Measurements from ENCODE around the gene CACNA1B.

Gene CACNA1B

DNA sequence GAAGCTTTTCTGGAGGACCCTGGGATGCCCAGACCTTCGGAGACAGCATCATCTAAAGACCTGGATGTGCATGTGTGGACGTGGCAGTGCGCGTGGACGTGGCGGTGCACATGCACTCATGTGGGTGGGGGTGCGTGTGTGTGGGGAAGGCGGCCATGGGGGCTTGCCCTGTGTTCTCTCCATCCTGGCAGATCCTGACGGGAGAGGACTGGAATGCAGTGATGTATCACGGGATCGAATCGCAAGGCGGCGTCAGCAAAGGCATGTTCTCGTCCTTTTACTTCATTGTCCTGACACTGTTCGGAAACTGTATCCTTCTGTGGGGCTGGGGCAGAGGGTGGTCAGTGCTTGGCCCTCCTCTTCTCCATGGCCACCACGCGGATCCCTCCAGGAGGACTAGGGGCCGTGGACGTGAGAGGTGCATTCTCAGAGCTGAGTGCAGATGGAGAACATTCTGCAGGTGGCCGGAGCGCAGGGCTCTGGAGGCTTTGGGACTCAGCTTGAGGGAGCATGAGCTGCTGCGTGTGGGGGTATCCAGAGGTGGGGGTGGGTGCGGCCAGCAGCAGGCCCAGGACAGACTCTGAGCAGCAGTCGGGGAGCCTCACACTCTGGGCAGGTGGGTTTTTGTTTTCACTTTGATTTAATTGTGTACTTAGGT is 129.1 kb downstream of the CACNA1B start:
- Histone ChIP-seq H3K9ac (ENCODE audit: low read depth, low read length) (no peak overlapping the region), H3K4me2 (ENCODE audit: insufficient read depth, low read length) (no peak overlapping the region), H3K79me2 (ENCODE audit: insufficient read depth, low read length) (no peaks in the 10 kb centered on the region), H3K27me3 (ENCODE audit: insufficient read depth, low read length, poor library complexity) (no peaks in the 10 kb centered on the region), H3K9me3 (ENCODE audit: insufficient read depth, low read length, severe bottlenecking) (no peaks in the 10 kb centered on the region), H3K4me1 (ENCODE audit: insufficient read depth, low read length) (no peaks in the 10 kb centered on the region), H4K20me1 (ENCODE audit: insufficient read depth, low read length) (peaks cover 3% of the 10 kb centered on the region; the same call in 1 of the 2 replicates), H2AFZ (ENCODE audit: low read depth, low read length) (no peak overlapping the region), H3K36me3 (ENCODE audit: insufficient read depth, low read length) (no peaks in the 10 kb centered on the region), H3K4me3 (ENCODE audit: low read depth in 1 of 2, low read length in 2 of 2) (no peak overlapping the region), H3K27ac (ENCODE audit: low read length) (no peak overlapping the region)
- ATAC-seq (ENCODE audit: insufficient read depth, low read depth) (no peak), DNase-seq (no peak)
- TF ChIP-seq, protein P1, sequence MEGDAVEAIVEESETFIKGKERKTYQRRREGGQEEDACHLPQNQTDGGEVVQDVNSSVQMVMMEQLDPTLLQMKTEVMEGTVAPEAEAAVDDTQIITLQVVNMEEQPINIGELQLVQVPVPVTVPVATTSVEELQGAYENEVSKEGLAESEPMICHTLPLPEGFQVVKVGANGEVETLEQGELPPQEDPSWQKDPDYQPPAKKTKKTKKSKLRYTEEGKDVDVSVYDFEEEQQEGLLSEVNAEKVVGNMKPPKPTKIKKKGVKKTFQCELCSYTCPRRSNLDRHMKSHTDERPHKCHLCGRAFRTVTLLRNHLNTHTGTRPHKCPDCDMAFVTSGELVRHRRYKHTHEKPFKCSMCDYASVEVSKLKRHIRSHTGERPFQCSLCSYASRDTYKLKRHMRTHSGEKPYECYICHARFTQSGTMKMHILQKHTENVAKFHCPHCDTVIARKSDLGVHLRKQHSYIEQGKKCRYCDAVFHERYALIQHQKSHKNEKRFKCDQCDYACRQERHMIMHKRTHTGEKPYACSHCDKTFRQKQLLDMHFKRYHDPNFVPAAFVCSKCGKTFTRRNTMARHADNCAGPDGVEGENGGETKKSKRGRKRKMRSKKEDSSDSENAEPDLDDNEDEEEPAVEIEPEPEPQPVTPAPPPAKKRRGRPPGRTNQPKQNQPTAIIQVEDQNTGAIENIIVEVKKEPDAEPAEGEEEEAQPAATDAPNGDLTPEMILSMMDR (IDR thresholded peaks at IDR 0.05; ENCODE audit: borderline replicate concordance, extremely low read depth, low read length, poor library complexity, severe bottlenecking) = no peak
- no peak for TF ChIP-seq EZH2 (IDR thresholded peaks at IDR 0.05; ENCODE audit: borderline replicate concordance, low read depth, low read length, severe bottlenecking)

DNA sequence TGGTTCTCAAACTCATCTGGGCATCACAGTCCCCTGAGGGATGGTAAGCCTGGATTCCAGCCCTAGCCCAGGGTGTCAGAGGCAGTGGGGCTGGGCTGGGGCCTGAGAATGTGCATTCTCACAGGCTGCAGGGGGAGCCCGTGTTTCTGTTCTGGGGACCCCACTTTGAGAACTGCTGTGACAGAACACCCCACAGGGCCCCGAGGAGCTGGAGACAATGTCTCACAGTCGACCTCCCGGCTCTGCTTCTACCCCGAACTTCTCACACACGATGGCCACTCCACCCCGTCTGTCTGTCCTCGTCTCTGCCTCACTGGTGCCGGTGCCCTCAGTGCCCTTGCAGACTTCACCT is 130.0 kb downstream of the CACNA1B start:
- H3K36me3 ChIP-seq (ENCODE audit: insufficient read depth, low read length) = no peaks in the 10 kb centered on the region
- no peaks in the 10 kb centered on the region for H3K79me2 ChIP-seq (ENCODE audit: insufficient read depth, low read length)
- no peak overlapping the region for H3K4me2 ChIP-seq (ENCODE audit: insufficient read depth, low read length)
- H3K4me3 ChIP-seq (ENCODE audit: low read depth in 1 of 2, low read length in 2 of 2) = no peak overlapping the region
- H3K9me3 ChIP-seq (ENCODE audit: insufficient read depth, low read length, severe bottlenecking) = no peaks in the 10 kb centered on the region
- H3K9ac ChIP-seq (ENCODE audit: low read depth, low read length) = no peak overlapping the region
- TF ChIP-seq, protein P1 (IDR thresholded peaks at IDR 0.05; ENCODE audit: borderline replicate concordance, extremely low read depth, low read length, poor library complexity, severe bottlenecking) = no peak
- no peak for TF ChIP-seq EZH2 (IDR thresholded peaks at IDR 0.05; ENCODE audit: borderline replicate concordance, low read depth, low read length, severe bottlenecking)
- no peaks in the 10 kb centered on the region for H3K27me3 ChIP-seq (ENCODE audit: insufficient read depth, low read length, poor library complexity)
- no peak overlapping the region for H3K27ac ChIP-seq (ENCODE audit: low read length)
- H3K4me1 ChIP-seq (ENCODE audit: insufficient read depth, low read length) = no peaks in the 10 kb centered on the region
- H2AFZ ChIP-seq (ENCODE audit: low read depth, low read length) = no peak overlapping the region
- no peak for DNase-seq
- ATAC-seq (ENCODE audit: insufficient read depth, low read depth) = no peak
- peaks cover 3% of the 10 kb centered on the region; the same call in 1 of the 2 replicates for H4K20me1 ChIP-seq (ENCODE audit: insufficient read depth, low read length)

DNA sequence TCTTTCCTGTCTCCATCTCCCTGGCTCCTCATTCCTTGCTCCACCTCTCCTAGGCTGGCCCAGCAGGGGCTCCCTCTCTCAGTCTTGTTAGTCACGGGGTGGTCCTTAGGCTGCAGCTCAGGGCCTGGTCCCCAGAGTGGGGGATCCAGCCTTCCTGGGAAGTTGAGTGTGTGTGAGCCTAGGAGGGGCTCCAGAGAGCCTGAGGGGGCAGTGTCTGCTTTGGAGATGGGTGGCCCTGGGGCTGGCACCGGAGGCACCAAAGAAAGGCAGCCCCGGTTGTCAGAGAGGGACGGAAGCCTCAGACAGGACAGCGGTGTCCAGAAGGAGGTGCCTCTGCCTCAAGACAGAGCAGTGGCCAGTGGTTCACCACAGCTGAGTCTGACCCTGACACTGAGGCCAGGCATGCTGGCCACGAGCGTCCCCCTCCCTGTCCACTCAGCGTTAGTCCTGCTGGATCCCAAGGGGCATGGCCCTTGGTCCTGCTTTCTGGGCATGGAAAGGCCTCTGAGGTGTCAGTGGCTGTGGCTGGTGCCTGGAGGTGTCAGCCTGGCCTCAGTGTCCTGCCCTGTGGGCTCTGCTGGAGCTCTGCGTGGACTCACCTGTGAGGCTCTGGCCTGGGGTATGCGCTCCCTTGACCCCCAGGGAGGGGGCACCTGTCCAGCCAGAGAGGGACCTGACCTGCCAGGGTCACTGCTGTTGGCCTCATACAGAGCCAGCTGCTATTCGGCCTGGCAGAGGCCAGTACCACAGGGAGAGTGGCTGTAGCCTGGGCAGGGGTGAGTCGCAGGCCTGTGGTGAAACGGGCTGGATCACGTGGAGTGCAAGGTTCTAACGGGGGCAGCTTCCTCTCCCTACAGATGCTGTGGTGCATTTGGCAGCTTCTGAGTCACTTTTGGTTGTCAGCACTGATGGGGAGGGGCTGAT is 130.6 kb downstream of the CACNA1B start:
- Histone ChIP-seq H3K4me1 (ENCODE audit: insufficient read depth, low read length) (no peaks in the 10 kb centered on the region), H3K27me3 (ENCODE audit: insufficient read depth, low read length, poor library complexity) (no peaks in the 10 kb centered on the region), H2AFZ (ENCODE audit: low read depth, low read length) (no peak overlapping the region), H3K4me3 (ENCODE audit: low read depth in 1 of 2, low read length in 2 of 2) (no peak overlapping the region), H3K36me3 (ENCODE audit: insufficient read depth, low read length) (no peaks in the 10 kb centered on the region), H4K20me1 (ENCODE audit: insufficient read depth, low read length) (peaks cover 3% of the 10 kb centered on the region; the same call in 1 of the 2 replicates), H3K79me2 (ENCODE audit: insufficient read depth, low read length) (no peaks in the 10 kb centered on the region), H3K27ac (ENCODE audit: low read length) (no peak overlapping the region), H3K4me2 (ENCODE audit: insufficient read depth, low read length) (no peak overlapping the region), H3K9me3 (ENCODE audit: insufficient read depth, low read length, severe bottlenecking) (no peaks in the 10 kb centered on the region), H3K9ac (ENCODE audit: low read depth, low read length) (no peak overlapping the region)
- ATAC-seq (ENCODE audit: insufficient read depth, low read depth) (no peak), DNase-seq (no peak)
- no peak for TF ChIP-seq EZH2 (IDR thresholded peaks at IDR 0.05; ENCODE audit: borderline replicate concordance, low read depth, low read length, severe bottlenecking)
- TF ChIP-seq, protein P1 (IDR thresholded peaks at IDR 0.05; ENCODE audit: borderline replicate concordance, extremely low read depth, low read length, poor library complexity, severe bottlenecking) = no peak
